Activated T-cell treated with anti-CD3 and anti-CD28 coated beads for 4 hours (primary cell): ENCODE data around the gene ALS2.

Experiments used
- DNase-seq: peaks from one replicate; pipeline ENCODE4 v3.0.0-alpha.2; 2020

Gene ALS2

GRCh38 chr2:201751566-201751965 is 29.2 kb downstream of the ALS2 start:
- no peak for DNase-seq

DNA sequence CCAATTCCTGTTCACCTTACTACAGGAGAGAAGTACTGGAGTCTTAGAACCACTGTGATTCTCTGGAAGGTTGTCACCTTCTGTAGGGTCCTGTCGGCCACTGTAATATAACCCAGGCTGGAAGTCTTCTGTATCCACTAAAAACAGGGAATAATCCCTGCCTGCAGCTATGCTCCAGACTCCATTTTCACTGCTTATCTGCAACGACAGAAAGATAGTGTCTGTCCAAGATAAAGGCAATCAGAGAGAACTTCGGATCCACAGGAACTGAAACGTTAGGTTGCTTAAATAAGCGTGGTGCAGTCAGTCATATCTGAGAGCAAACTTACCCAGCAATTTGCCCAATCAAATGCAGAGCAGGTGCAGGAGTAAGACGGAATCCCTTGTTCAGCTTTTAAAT is 34.2 kb downstream of the ALS2 start:
- no peak for DNase-seq

GRCh38 chr2:201735486-201735885 is 45.2 kb downstream of the ALS2 start:
- DNase-seq, result no peak

DNA sequence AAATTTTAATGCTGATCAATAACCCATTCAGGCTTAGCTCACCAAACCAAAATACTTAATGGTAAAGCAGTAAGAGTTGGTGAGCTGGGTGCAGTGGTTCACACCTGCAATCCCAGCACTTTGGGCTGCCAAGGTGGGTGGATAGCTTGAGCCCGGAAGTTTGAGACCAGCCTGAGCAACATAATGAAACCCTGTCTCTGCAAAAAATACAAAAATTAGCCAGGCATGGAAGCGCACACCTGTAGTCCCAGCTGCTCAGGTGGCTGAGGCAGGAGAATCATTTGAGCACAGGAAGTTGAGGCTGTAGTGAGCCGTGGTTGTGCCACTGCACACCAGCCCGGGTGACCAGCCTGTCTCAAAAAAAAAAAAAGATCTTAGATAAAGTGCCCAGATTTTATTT is 46.6 kb downstream of the ALS2 start:
- no peak for DNase-seq

DNA sequence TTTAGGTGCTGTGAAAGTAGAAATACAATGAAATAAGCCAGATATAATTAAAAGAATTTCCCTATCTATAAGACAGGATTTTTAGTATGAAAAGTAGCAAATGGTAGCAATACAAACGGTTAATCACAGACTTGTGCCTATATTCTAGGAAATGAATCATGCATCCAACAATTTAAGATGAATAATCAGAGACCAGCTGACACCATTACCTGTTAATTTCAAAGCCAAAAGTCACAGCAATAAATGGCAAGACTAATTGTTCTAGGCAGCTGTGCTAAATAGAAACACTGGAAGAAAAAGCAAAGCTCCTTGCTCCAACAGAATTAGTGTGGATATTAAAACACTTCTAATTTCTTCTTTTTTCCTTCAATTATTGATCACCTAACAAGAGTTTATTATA is 47.2 kb downstream of the ALS2 start:
- no peak for DNase-seq

DNA sequence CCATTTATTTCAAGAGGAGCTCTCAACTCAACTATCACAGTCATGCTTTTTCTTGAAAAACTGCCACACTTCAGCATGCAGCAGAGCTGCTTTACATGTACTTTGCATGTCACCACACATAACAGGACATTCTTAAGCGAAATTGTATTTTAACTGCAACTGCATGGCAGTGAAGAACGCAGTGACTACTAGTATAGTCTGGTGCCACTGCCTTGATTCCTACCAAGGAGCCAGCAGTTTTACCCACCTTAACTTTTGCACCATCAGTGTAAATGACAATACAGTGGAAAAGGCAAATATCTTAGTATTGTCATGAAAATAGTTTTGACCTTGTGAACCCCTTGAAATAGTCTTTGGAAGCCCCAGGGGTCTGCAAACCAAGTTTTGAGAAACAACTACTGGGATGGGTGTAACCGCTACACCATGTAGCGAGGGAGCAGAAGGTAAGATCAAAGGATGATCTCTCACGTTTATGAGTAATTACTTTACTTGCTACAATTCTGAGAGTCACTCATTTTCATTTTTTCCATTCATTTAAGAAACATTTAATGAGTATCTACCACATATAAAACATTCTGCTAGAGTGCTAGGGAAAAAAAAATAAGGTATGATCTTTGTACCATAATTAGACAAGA is 50.0 kb downstream of the ALS2 start:
- no peak for DNase-seq

DNA sequence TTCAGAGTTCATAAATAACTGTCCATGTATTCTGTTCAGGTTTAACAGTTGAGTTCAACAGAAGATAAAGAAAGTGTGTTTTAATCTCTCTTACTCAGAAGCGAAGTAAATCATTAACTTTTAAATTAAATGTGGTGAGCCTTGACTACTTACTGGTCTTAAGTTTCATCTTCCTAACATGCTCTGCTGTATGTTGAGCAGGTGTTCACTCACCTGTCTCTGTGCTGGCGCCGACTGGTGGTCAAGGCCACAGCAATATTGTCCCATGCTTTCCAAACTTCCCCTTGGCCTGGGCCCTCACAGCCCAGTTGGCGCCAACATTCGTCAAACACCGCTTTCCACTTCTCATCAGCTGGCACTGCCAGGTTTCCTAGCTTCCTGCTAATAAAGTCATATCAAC is 65.3 kb downstream of the ALS2 start:
- DNase-seq, result no peak

DNA sequence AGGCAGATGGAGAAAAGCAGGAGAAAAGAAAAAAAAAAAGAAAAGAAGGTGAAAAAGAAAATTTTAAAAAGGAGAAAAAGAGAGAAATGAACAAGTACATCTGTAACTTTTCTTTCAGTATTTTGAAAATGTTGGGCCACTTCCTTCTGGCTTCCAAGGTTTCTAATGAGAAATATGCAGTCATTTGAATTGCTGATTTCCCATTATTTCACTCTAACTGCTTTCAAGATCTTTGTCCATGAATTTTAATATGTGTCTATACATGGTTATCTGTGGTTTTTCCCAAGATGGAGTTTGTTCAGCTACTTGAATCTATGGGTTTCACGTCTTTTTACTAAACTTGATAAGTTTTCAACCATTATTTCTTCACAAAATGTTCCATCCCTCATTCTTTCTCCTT is 68.0 kb downstream of the ALS2 start:
- DNase-seq, result no peak

- DNase-seq, result no peak
Observed at GRCh38 chr2:201709747-201710146, 71.0 kb downstream of the ALS2 start.

DNA sequence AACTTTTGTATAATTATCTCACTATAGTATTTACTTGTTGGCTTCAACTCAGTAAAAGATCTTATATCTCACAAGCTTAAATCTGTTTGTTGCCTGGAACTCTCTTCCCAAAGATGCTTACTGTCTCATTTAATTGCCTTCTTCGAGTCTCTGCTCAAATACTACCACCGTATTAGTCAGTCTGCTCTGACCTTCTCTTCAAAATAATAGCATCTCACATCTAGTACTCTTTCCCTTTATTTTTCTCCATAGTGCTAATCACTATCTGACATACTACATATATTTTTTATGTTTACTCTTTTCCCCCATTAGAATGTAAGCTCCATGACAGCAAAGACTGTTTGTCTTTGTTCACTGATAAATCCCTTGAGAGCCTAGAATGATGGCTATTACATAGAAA is 71.7 kb downstream of the ALS2 start:
- no peak for DNase-seq

DNA sequence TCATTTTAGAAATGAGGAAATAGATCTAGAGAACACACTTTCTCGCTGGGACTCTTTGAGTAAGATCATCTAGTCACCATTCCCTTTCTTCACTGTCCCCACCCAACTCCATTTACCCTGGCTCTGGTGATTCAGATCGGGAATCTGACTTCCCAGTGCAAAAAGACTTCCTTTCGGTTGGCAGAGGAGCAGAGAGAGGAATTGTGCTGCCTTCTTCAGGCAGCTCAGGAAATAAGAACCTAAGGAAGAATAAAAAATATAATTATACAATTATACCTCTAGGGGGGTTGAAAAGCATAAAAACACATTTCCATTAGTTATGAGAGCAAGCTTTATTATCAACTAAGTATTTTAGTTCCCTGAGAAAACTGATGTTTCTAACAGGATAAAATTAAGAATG is 73.0 kb downstream of the ALS2 start:
- DNase-seq, result no peak

- no peak for DNase-seq
Observed at GRCh38 chr2:201707142-201707541, 73.6 kb downstream of the ALS2 start.

DNA sequence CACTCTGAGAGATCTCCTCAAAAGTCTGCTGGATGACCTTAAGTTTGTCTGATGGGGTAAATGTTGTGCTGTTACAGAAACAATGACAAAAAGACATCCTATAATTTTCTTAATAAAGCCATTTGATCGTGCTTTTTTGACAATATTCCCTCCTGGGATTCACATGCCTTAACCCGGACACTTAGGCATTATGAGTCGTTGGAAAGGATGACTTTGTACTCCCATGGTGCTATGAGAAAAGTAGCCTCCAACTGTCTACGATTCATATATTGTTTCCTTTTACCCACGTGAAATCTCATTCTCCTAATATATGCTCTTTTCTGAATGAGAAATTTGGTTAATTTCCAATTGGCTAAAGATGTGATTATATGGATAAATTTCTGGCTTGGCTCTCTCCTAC is 76.2 kb downstream of the ALS2 start:
- no peak for DNase-seq

- DNase-seq, result no peak
Observed at GRCh38 chr2:201701646-201702045, 79.1 kb downstream of the ALS2 start.

DNA sequence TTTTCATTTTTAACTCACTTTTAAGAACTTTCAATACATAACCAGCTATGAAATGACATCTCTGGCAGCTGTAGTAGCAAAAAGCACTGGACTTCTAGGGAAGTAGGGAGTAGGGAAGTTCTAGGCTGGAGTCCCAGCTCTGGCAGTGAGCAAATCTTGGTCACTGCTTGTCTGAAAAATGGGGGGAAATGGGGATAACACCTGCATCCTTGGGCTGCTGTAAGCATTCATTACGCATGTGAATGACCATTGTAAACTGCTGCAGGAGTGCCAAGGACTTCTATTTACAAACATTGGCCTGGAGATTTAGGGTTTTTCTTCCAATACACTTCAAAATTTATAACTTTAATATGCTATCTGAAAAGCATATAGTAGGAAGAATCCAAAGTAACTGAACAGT is 81.3 kb downstream of the ALS2 start:
- no peak for DNase-seq

GRCh38 chr2:201698588-201699226 is 82.0 kb downstream of the ALS2 start, which contains the start of gene MPP4:
Gene MPP4 (minus strand): TSS chr2:201698644. CDS start chr2:201693954, 4,690 bp downstream.
- DNase-seq, result no peak

- DNase-seq, result no peak
Observed at GRCh38 chr2:201697899-201698298, 82.8 kb downstream of the ALS2 start.

DNA sequence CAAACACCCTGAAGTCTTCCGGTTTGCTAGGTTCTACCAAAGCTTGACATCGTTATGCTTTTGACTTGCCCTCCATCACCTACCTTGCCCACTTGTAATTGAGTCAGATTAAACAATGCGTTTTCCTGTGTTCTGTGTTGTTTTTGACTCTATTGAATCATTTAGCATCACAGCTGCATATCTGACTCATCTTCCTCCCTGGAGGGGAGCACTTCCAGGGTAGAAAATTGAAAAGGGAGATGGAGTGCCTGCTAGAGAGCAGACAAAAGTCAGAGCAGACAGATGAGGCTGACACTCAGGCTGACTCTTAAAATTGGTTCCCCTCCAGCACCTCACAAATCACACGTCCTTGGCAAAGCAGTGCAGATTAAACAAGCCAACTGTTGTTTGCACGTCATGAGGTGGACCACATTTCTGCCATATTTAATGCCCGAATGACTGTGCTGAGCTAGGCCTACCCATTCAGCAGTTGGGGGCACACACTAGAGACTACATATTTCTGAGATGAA is 84.5 kb downstream of the ALS2 start:
- no peak for DNase-seq

DNA sequence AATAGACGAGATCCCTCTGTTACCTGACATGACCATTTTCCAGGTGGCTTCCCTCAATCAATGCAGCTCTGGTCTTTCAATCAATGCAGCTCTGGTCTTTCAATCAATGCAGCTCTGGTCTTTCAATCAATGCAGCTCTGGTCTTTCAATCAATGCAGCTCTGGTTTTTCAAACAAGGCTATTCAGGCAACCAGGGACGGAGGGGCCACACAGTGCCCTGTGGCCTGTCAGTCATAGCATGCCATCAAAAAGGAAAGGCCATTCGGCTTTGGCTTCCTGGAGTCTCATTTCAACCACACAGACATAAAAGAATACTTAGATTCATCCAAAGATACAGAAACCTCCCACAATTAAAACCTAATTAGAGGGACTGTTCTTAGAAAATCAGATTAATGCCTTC is 95.6 kb downstream of the ALS2 start:
- no peak for DNase-seq

DNA sequence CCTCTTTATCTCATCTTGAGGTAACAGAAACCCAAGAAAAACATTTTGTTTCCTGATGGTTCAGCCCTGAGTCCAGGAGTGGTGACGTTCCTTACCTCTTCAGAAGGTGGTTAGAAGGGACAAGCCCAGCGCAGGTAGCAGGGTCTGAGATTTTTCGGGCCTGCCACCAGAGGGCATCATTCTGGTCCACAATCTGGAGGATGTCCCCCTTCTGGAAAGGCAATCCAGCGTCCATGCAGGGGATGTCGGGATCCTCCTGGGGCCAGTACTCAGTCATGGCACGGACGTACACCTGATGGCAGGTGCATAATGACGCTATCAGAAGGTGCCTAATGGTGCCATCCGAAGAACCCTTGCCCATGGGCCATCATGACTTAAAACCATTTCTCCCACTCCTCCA is 100.0 kb downstream of the ALS2 start:
- no peak for DNase-seq

GRCh38 chr2:201678401-201678800 is 102.3 kb downstream of the ALS2 start:
- no peak for DNase-seq

GRCh38 chr2:201675454-201675853 is 105.3 kb downstream of the ALS2 start:
- no peak for DNase-seq

DNA sequence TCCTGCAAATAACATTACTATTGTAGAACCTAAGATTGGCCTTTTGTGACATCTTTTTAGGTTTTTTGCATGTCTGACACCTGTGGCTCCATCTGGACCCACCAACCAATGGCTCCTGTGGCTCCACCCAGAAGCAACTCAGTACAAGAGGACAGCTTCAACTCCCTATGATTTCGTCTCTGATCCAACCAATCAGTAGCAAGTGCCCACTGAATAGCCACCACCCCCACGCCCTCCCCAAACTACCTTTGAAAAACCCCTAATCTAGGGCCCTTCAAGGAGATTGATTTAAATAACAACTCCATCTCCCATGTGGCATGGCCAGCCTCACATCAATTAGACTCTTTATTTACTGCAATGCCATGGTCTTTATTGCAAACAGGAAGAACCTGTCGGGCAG is 105.9 kb downstream of the ALS2 start:
- no peak for DNase-seq

DNA sequence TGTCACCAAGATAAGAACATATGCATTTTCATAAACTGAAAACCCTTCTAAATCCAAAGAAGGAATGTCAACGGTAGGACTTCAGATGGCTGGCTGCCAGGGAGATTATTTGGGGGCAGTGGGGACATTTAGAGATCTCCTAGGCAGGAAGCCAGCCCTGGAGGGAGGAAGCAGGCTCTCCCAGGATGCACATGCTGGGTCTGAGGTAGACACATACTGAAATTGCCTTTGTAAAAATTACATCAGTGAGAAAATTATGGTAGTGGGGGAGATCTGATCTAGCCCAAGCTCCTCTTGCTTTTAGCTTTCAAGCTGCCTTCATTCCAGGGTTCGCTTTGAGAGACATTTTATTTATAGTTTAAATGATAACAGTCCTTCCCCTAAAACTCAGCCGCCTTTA is 106.4 kb downstream of the ALS2 start:
- DNase-seq, result no peak

DNA sequence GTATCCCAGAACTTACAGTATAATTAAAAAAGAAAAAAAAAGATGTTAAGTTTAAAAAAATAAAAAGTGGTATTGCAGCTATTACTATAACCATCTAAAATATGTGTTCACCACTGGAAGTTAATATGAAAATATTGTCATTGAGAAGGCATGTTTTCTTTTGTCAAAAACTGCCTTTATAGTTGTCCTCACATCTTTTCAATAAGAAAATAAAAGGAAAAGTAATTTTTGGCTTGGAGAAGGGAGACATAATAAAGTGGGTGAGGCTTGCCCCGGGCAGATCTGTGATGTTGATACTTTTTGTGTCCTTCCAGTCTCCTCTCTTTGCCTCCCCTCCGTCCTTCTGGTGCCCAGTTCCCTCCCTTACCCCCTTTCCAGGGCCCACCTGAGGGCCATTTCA is 107.2 kb downstream of the ALS2 start:
- no peak for DNase-seq
